H1 (cell line): ENCODE data around the gene CSAD. TPM values are rescaled to one million over a fixed set of nuclear protein-coding genes. Genes with fewer than 3 reads are reported as not detected.

Experiments used
- SIRT6 ChIP-seq: IDR thresholded peaks from one replicate; pipeline ENCODE4 v1.7.1; 2012; ENCODE audit warnings: low read length, inconsistent platforms
- polyA plus RNA-seq, 7 experiments: library from polyadenylated mRNA; depleted of rRNA in 3 of 7; stranded (reverse) in 5 of 7; unstranded in 2 of 7; fragments of >200 nt in 5 of 7; fragments of 200-250 nt in 2 of 7; gene quantifications; 1 replicate in 5 of 7; 2 replicates in 1 of 7; 4 replicates in 1 of 7; pipeline versions ENCODE4 v1.2.1 to v1.2.3, GENCODE V29; 2011 to 2013; ENCODE audit warnings: missing spikeins in 2 of 7, mixed read lengths in 2 of 7
- total RNA-seq: library from RNA; stranded (reverse); fragmentation: NEBNext Ultra II Directional; extraction: Animal tissue kit (Norgen Biotek cat#: 25700); gene quantifications from 2 replicates; pipeline ENCODE4 v1.2.1, GENCODE V29; 2021
- TF ChIP-seq, protein P1 (sequence below), 3 experiments: IDR thresholded peaks; 1 replicate in 2 of 3; 2 replicates in 1 of 3; pipeline versions ENCODE4 v1.5.1 to v1.6.1; 2011; ENCODE audit warnings: low read length in 3 of 3, mild to moderate bottlenecking in 3 of 3, inconsistent platforms in 2 of 3, low read depth in 1 of 3, moderate library complexity in 1 of 3; ENCODE audit not compliant: insufficient read depth in 1 of 3; ENCODE audit errors: control extremely low read depth in 1 of 3

The CSAD gene
- total and polyA plus RNA-seq, 2 of the 8 experiments (the other 6 are each of a cell fraction or from before 2014, with no cell fraction given) = 8.8 to 11.3 TPM

DNA sequence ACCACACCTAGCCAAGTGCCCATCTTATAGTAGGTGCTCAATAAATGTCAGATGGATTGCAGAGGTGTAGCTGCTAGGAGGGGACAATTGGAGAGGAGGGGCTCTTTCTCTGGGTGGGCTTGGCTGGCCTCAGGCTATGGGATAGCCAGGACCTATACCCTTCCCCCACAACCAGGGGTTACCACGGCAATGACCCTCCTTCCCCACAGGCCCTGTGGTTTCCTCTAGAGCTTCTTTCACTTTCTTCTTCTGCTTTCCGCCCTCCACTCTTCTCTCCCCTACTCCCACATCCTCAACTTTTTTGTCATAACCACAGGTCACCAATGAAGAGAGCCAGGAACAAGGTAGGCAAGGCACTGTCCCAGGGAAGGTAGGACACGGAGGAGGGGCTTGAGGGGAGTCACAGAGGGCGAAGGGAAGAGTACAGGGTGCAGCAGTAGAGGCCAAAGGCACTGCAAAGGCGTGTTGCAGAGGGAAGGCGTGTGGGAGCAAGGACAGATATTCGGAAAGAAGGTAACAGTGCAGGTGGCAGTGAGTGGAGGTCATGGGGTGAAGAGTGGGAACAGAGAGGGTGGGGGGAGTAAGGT, 28.2 kb upstream of the CSAD start (continued):
- TF ChIP-seq, protein P1, sequence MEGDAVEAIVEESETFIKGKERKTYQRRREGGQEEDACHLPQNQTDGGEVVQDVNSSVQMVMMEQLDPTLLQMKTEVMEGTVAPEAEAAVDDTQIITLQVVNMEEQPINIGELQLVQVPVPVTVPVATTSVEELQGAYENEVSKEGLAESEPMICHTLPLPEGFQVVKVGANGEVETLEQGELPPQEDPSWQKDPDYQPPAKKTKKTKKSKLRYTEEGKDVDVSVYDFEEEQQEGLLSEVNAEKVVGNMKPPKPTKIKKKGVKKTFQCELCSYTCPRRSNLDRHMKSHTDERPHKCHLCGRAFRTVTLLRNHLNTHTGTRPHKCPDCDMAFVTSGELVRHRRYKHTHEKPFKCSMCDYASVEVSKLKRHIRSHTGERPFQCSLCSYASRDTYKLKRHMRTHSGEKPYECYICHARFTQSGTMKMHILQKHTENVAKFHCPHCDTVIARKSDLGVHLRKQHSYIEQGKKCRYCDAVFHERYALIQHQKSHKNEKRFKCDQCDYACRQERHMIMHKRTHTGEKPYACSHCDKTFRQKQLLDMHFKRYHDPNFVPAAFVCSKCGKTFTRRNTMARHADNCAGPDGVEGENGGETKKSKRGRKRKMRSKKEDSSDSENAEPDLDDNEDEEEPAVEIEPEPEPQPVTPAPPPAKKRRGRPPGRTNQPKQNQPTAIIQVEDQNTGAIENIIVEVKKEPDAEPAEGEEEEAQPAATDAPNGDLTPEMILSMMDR (IDR thresholded peaks at IDR 0.05; ENCODE audit: control extremely low read depth in 1 of 3, insufficient read depth in 1 of 3, low read depth in 1 of 3, low read length in 3 of 3) = no peak
- TF ChIP-seq SIRT6 = no peak
